ENCODE results near the gene IL20RA.

DNA sequence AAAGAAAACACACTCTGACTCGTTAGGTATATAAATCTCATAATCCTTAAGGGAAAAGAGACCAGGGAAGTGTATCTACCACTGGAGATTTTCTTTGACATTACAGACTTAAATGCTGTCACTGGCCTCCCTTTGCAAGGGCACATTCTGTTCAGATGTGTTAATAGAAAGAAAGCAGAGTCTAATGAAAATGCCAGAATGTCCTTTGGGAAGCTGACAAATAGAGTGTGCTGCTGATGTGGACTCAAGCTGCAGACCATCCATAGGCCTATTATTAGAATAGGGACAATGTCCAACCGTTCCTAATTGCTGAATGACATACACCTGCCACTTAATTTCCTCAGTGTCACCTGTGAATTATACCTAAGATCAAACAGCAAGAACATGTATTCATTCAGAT, 81.5 kb downstream of the IL20RA start:
- TF ChIP-seq CTCF (IDR thresholded peaks at IDR 0.05; ENCODE audit: low read depth, low read length, poor library complexity, severe bottlenecking) = no peak
- TF ChIP-seq EZH2phosphoT487 (IDR thresholded peaks at IDR 0.05; ENCODE audit: borderline replicate concordance, low read length) = no peak
